GM18868 (cell line): ENCODE data around the gene NEDD1.

Experiments
- ATAC-seq: cut with Tn5 transposase; IDR thresholded peaks from one replicate; pipeline ENCODE4 v1.9.1; 2021; ENCODE audit warnings: mild to moderate bottlenecking, moderate library complexity; ENCODE audit not compliant: unreplicated experiment

The NEDD1 gene

DNA sequence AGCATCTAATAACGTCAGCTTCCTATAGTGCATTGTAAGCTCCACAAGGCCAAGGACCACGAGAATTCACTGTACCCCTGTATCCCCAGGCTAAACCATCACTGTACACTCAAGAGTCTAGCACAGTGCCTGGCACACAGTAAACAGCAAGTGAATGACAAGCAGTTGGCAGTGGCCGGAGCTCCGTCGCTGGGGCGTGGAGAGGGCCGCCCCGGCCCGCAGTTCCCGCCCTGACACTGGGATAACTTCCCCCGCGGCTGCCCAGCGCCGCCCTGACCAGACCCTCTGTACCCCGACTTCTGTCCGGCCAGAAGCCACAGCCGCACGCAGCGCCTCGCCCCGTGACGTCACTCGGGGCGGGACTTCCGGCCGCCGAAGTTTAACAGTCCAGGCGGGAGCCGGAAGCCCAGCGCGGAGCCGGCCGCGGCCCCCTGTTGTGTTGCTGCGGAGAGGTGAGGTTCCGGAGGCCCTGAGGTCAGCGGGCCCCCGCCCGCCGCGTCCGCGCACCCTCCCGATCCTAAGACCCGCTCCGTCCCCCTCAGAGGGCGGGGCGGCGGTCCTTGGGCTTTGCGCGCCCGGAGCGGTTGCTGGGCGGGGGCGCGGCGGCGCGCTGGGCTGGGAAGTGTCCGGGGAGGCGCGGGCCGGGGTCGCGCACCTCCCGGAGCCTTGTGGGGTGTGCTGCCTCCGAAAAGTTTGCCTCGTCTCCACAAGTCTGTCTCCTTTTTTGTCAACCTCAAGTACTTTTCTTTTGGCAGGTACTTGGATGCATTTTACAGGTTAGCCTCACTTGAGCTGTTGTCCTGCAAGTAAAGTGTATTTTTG, at the start of gene NEDD1:
Gene NEDD1 (plus strand): TSS at position 409 of the 822 bp plus-strand sequence. CDS start 2,503 bp downstream, outside the sequence.
- peak; percentile 91 for ATAC-seq

- ATAC-seq, result no peak
Measured at GRCh38 chr12:96858162-96858561, 48.9 kb upstream of the NEDD1 start.

- ATAC-seq, result no peak
Measured at GRCh38 chr12:96861656-96862055, 45.4 kb upstream of the NEDD1 start.

DNA sequence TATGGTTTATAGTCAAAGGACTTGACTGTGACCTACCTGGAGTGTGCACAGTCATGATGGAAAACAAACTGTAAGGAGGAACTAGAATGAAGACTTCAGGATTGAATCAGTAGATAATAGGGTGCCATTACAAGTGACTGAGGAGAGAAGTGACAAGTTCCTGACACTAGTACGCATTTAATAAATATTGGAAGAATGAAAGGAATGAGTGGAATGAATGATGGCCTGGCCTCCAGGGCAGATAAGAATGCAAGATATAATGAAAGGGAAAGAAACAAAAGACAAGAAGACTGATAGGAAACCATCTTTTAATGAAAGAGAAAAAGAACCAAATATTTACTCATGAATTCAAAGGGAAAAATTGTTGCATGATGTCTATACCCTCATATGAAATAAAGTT, 44.7 kb upstream of the NEDD1 start:
- ATAC-seq, result no peak

DNA sequence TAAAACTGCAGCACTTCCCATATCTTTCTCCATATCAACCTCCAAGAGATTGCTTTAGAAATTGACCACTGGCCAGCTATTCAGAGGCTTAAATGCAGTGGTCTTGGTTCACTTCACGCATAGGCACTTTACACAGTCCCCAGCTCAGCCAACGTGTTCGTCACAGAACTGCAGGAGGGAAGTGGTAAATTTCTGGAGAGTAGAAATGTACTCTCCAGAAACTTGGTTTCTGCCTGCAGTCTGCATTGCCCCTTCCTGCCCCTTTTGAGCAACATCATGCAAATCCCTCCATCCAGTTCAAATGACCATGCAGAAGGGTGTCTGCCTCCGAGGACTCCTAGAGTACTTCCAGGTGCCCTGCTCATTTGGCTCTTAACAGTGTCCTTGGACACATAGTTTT, 42.7 kb upstream of the NEDD1 start:
- peak; percentile 65 for ATAC-seq

DNA sequence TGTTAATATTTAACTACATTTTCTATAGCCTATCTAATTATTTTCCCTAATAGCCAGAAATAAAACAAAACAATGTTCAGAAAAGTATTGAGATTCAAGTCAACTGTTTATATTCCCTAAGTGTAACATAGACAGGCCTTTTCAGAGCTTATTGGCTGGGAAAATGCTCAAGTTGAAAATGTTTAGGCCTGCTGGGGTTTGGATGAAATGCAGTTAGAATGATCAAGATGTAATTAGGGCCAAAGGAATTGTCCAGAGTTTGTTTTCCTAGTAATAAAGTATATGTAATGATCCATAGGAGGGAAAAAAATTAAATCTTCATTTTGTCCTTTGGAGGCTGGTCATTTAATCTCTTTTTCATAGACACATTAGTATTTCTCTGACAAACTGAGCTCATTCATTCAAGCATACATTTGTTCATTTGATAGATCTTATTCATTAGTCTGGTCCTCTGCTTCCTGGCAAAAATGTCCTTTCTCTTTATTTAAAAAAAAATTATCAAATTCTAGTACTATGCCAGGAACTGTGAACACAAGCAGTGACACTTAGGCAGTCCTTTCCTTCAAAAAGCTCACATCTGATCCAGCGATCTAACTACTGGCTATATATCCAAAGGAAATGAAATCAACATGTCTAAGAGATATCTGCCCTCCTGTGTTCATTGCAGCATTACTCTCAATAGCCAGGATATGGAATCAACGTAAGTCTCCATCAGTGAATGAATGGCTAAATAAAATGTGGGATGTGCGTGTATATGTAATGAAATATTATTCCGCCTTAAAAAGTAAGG, 40.1 kb upstream of the NEDD1 start:
- ATAC-seq, result no peak

GRCh38 chr12:96870946-96871345, 36.1 kb upstream of the NEDD1 start:
- ATAC-seq, result no peak

DNA sequence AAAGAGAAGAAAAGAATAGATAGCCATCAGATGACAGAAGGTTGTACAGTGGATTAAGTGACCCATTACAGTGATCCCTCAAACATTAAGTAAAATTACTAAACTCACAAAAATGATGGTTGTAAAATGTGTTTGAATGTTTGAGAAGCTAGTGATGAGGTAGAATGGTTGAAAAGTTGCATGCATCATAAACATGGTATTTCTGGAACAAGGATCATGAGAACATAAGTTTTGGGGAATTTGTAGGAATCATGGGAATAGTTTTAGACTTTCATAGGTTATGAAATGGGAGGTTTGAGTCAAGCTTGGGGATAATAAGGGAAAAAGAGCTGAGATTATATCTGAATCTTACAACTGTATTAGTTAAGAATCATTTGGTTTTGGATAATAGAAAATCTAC, 34.1 kb upstream of the NEDD1 start:
- no peak for ATAC-seq

DNA sequence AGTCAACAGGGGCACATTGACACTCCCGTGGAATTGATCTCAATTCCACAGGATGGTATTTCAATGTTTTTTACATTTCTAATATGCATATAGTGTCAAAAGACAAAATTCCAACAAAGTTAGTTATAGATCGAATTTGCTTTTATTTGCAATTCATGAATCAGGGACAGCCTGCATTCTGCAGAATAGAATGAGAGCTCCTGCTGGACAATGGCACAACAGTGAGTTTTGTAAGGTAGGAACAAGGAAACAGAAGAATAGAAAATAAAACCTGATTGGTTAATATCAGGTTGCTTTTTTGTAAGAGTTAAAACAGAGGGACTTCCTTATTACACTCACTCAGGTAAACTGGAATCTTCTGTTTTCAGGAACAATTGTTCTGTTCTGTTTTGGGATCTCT, 32.8 kb upstream of the NEDD1 start:
- no peak for ATAC-seq

GRCh38 chr12:96876966-96877365, 30.1 kb upstream of the NEDD1 start:
- no peak for ATAC-seq

GRCh38 chr12:96878704-96879103, 28.4 kb upstream of the NEDD1 start:
- ATAC-seq, result no peak

DNA sequence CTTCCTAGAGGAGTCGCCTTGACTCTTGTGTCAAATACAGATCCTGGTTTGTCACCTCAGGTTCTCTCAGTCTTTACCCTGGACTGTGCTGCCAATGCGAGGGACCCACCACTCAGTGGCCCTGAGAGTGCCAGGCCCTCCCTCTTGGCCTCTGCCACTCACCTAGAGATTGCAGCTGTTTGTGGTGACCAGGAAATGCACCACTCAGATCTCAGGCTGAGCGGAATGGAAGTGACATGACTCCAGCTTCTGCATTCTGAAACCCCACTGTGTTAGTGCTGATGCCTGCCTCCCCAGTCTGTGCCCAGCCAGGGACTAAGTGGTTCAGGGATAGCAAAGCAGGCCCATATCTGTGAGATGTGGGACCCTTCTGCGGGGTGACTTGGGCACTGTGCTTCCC, 27.8 kb upstream of the NEDD1 start:
- ATAC-seq, result peak; percentile 47

DNA sequence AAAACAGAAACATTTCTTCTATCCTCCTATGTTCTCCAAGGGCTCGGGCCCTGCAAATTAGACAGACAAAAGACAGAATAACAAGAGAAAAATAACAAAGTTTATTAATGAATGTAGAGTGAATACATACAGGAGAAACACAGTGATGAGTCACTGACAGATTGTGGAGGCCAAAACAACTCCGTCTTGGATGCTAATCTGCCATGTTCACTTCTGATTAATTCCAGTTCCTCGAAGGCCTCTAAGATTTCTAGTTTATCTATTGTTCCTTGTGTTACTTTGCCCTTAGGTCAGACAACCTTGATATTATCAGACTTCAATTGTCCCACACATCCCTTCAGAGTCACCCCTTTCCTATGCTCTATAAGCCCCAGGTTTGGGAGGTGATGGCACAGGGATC, 26.8 kb upstream of the NEDD1 start:
- no peak for ATAC-seq

- ATAC-seq, result no peak
Measured at GRCh38 chr12:96881608-96882007, 25.4 kb upstream of the NEDD1 start.

- no peak for ATAC-seq
Measured at GRCh38 chr12:96882862-96883261, 24.2 kb upstream of the NEDD1 start.

GRCh38 chr12:96883571-96883970, 23.5 kb upstream of the NEDD1 start:
- no peak for ATAC-seq

DNA sequence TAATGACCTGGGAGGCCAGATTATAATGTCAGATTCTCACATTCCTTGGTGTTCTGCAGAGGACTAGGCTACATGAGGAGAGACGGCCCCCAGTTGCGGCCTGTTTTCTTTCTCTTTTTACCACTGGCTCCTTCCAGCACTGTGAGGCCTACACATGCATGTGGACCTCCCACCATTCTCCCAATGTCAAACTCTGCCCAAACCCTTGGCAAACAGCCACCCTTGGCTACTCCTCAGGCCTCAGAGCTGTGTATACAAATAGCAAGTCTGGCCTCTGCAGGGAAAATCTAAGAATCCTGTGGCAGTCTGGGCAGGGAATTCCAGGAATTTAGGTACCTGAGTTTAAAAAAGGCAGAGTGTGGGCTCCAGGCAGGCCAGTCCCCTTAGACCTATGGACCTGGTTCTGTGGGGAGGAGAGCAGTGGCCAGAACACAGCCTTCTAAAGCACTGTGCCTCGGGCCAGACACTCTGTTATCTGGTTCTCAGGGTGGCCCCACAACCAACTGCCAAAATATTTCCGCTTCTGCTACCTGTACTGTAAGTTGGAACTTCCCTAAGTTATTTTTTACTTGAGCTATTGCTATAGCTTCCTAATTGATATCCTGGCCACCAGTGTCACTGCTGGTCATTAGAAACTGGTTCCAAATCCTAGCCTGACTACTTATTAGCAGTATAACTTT, 19.9 kb upstream of the NEDD1 start:
- ATAC-seq, result peak; percentile 57

DNA sequence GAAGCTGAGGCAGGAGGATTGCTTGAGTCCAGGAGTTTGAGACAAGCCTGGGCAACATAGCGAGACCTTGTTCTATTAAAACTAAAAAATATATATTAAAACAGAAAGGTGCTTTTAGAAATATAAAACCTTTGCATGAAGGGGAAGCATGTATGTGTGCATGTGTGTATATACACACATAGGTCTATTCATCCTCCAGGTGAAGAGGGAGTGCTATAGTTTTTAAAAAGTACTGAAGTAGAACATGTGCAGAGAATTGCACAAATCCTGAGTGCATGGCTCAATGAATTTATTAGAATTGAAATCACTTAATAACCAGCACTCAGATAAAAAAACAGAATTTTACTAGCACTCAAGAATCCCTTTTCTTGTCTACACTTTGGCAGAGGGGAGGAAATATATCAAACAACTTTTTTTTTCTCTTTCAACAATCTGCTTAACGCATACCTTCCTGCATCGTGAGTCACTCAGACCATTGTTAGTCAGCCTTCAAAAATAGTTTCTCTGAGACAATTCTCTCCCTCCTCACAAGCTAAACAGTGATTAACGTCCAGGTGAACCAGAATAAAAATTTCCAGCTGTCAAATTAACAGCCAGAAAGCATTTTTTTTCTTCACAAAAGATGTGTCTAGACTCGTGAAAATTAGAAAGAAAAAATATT, 17.7 kb upstream of the NEDD1 start:
- ATAC-seq, result peak; percentile 56

- no peak for ATAC-seq
Measured at GRCh38 chr12:96890331-96890730, 16.7 kb upstream of the NEDD1 start.

DNA sequence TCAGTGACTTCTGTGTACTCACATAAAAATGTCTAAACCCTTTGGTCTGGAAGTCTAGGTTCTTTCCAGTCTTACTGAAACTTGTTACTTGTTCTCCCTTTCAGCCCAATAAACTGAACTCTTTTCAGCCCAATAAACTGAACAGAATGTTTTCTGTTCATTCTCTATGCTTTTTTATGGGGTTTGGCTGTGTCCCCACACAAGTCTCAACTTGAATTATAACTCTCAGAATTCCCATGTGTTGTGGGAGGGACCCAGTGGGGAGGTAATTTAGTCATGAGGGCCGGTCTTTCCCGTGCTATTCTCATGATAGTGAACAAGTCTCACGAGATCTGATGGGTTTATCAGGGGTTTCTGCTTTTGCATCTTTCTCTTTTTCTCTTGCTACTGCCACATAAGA, 15.0 kb upstream of the NEDD1 start:
- ATAC-seq, result no peak

GRCh38 chr12:96897421-96897820, 9.6 kb upstream of the NEDD1 start:
- no peak for ATAC-seq
